HG02943 (cell line): ENCODE measurements around the gene GTF2A1L.

Source experiments
- ATAC-seq: cut with Tn5 transposase; IDR thresholded peaks from one replicate; pipeline ENCODE4 v1.9.1; 2021; ENCODE audit warnings: mild to moderate bottlenecking, low read depth, moderate library complexity; ENCODE audit not compliant: unreplicated experiment

The GTF2A1L gene

GRCh38 chr2:48725696-48726494 is 108.2 kb downstream of the GTF2A1L start:
- ATAC-seq = no peak

GRCh38 chr2:48727560-48727959 is 109.9 kb downstream of the GTF2A1L start:
- ATAC-seq = no peak

- ATAC-seq = no peak
Measured at GRCh38 chr2:48728295-48728694, 110.6 kb downstream of the GTF2A1L start.

GRCh38 chr2:48728840-48729239 is 111.2 kb downstream of the GTF2A1L start:
- no peak for ATAC-seq
